NCI-H2227 (cell line): ENCODE data around the gene HOXB1.
"Not testable (repeated sequence)": the region's sequence is repeated elsewhere in the genome, so short reads cannot be mapped to it uniquely, and the experiment has no call there.

ENCODE experiments used
- DNase-seq: peaks from one replicate; lab custom pipeline; 2025; ENCODE audit not compliant: unreplicated experiment; lab: John Stamatoyannopoulos, UW

HOXB1 gene

GRCh38 chr17:48499735-48500434 lies 30.9 kb downstream of the HOXB1 start:
- DNase-seq: no peak

- no peak for DNase-seq
Observed at GRCh38 chr17:48499248-48499647, 31.6 kb downstream of the HOXB1 start.

DNA sequence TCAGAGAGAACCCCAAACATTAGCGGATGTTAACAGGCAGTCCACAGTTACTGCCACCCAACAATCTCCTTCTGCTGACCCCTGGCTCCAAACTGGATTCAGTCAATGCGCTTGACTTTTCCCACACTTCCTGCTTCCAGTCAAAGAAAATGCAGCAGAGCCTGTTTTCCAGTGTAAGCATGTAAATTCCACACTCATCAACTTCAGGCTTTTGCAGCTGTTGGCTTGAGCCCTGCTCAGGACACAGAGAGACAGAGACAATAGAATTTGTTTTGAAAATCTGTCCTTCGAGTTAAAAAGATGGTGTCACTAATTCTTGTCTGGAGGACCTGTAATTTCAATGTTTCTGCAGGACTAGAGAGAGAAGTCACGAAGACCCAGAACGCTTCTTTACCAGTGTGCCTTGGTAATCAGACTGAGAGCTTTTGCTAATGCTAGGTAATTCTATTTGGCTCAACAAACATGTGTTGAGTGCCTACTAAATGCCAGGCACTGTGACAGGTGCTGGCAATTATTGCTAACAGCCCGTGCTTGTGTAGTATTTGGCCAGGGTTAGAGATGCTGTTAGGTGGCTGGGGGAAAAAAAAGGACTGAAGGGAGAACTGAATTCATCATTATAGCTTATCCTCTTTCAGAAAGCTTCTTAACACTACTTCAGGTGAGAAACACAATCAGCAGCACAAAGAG lies 32.5 kb downstream of the HOXB1 start:
- peak; percentile 32 for DNase-seq

- no peak for DNase-seq
Observed at GRCh38 chr17:48497103-48497502, 33.7 kb downstream of the HOXB1 start.

DNA sequence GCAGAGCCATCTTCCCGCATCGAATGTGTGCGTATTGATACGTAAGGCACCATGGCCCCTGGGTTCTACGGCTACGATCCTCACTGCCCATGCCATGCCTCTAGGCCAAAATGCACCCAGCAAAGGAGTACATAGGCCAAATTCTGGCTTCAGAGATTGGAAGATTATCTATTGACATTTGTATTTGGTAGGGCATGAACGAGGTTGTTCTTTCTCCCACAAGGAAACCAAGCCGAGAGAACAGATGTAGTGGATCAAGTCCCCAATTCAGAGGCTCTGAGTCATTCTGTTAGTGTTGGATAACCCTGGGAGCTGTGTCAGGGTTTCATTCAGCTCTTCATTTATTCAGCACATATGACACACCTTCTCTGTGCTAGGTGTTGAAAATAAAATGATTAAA lies 36.5 kb downstream of the HOXB1 start:
- DNase-seq: no peak

- DNase-seq: peak; percentile 85
Observed at GRCh38 chr17:48492401-48493298, 38.2 kb downstream of the HOXB1 start.

GRCh38 chr17:48491527-48492273 lies 39.1 kb downstream of the HOXB1 start:
- no peak for DNase-seq

DNA sequence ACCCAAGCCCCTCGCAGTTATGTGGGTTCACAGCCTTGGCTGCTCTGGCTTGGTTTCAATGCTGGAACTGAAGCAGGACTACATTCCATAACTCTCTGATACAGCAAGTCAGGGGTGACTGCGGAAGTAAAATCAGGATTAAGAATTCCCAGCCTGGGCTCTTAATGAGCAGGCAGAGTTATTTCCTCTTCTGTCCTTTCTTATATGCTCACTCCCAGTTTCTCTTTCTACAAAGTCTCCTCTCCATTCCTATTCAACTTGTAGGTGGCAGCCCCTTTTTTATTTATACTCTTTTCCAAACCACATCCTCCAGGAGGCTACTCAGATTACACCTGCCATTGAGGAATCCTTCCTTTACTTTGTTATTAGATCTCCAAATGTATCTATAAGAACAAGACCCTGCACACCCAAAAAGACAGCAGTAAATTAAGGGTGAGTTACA lies 40.3 kb downstream of the HOXB1 start:
- DNase-seq: no peak

DNA sequence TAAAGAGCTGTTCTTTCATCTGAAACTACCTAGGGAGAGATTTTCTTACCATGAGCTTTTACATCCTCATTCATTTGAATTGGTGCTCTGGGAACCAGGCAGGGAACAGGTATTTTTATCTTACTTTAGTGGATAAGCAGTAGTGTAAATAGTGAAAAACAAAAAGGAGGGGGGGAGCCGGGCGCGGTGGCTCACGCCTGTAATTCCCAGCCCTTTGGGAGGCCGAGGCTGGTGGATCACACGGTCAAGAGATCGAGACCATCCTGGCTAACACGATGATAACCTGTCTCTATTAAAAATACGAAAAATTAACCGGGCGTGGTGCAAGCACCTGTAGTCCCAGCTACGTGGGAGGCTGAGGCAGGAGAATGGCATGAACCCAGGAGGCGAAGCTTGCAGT lies 41.0 kb downstream of the HOXB1 start:
- DNase-seq: no peak

GRCh38 chr17:48488548-48489106 lies 42.2 kb downstream of the HOXB1 start:
- peak; percentile 19 for DNase-seq

- no peak for DNase-seq
Observed at GRCh38 chr17:48487221-48487620, 43.6 kb downstream of the HOXB1 start.

GRCh38 chr17:48486557-48486956 lies 44.3 kb downstream of the HOXB1 start:
- DNase-seq: no peak

DNA sequence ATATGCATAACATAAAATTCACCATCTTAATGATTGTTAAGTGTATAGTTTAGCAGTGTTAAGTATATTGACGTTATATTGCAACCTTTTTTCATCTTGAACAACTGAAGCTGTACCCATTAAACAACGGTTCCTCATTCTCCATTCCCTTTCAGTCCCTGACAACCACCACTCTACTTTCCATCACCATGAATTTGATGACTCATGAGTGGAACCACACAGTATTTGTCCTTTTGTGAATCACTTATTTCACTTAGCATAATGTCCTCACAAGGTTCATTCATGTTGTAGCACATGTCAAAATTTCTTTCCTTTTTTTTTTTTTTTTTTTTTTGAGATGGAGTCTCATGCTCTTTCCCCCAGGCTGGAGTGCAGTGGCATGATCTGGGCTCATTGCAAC lies 46.0 kb downstream of the HOXB1 start:
- DNase-seq: no peak

- DNase-seq: no peak
Observed at GRCh38 chr17:48484256-48484655, 46.6 kb downstream of the HOXB1 start.

GRCh38 chr17:48483471-48484131 lies 47.2 kb downstream of the HOXB1 start:
- DNase-seq: no peak

DNA sequence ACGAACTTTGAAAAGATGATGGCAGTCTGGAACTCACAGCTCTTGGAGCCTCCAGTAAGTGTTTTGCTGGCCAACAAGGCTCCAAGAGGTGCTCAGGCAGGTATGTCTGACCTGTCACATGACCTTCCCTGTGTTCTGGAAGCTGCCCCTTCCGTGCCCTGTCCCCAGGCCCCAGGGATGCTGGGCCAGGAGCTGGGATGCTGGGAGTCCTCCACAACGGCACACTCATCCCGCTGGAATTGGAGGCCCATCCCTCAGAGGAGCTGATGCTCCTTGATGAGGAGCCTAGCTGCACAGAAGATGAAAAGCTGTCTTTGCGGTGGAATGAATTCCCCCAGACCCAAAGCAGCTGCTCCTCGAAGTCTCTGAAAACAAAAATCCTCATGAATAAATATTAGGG lies 47.8 kb downstream of the HOXB1 start:
- DNase-seq: no peak

DNA sequence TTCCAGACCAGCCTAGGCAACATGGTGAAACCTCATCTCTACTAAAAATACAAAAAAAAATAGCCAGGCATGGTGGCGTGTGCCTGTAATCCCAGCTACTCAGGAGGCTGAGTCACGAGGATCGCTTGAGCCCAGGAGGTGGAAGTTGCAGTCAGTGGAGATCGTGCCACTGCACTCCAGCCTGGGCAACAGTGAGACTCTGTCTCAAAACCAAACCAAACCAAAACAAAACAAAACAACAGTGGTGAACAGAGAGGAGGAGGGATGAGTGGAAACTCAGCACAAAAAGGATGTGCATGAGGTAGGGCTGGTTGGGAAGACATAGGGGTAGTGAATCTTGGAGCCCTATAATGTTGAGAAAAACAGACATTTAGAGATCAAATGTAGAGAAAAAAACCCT lies 48.5 kb downstream of the HOXB1 start:
- not testable (repeated sequence) for DNase-seq

GRCh38 chr17:48479014-48479402 lies 51.8 kb downstream of the HOXB1 start:
- DNase-seq: no peak
